Measurements from ENCODE around the gene CTBP2.

CTBP2 gene

GRCh38 chr10:125003146-125003900 is 157.0 kb downstream of the CTBP2 start:
- no peak for DNase-seq

- DNase-seq: no peak
Measured at GRCh38 chr10:125002423-125003145, 157.8 kb downstream of the CTBP2 start.

GRCh38 chr10:125002047-125002422 is 158.3 kb downstream of the CTBP2 start:
- DNase-seq: no peak

- DNase-seq: no peak
Measured at GRCh38 chr10:125001313-125002046, 158.9 kb downstream of the CTBP2 start.

GRCh38 chr10:125000366-125001312 is 159.7 kb downstream of the CTBP2 start:
- DNase-seq: no peak

- DNase-seq: no peak
Measured at GRCh38 chr10:124999433-125000365, 160.7 kb downstream of the CTBP2 start.

- no peak for DNase-seq
Measured at GRCh38 chr10:124998624-124999291, 161.6 kb downstream of the CTBP2 start.

GRCh38 chr10:124997771-124998623 is 162.4 kb downstream of the CTBP2 start:
- DNase-seq: no peak

GRCh38 chr10:124997306-124997705 is 163.1 kb downstream of the CTBP2 start:
- DNase-seq: no peak

- DNase-seq: no peak
Measured at GRCh38 chr10:124996854-124997215, 163.5 kb downstream of the CTBP2 start.

- no peak for DNase-seq
Measured at GRCh38 chr10:124996127-124996853, 164.1 kb downstream of the CTBP2 start.

GRCh38 chr10:124995605-124996004 is 164.8 kb downstream of the CTBP2 start:
- DNase-seq: no peak

GRCh38 chr10:124994573-124995473 is 165.5 kb downstream of the CTBP2 start:
- DNase-seq: no peak

- DNase-seq: no peak
Measured at GRCh38 chr10:124993736-124994451, 166.5 kb downstream of the CTBP2 start.

- DNase-seq: no peak
Measured at GRCh38 chr10:124993345-124993708, 167.0 kb downstream of the CTBP2 start.

GRCh38 chr10:124992462-124993344 is 167.7 kb downstream of the CTBP2 start:
- no peak for DNase-seq
